Upper lobe of left lung (tissue), 4 donors: ENCODE data around the gene KHNYN.

Experiments used
- EP300 ChIP-seq, 4 donors: sonication (generic); formaldehyde crosslinking; IDR thresholded peaks; one replicate each; pipeline ENCODE4 v1.5.1; 2017; ENCODE audit warnings: antibody characterized with exemption in 4 of 4, control low read depth in 2 of 4
- POLR2A ChIP-seq, 4 donors: fragments of 450-650 bp; IDR thresholded peaks; one replicate each; pipeline ENCODE4 v1.5.1; 2016 to 2017; ENCODE audit warnings: antibody characterized with exemption in 4 of 4, mild to moderate bottlenecking in 2 of 4
- POLR2AphosphoS5 ChIP-seq, 2 donors: sonication (generic); formaldehyde crosslinking; IDR thresholded peaks; one replicate each; pipeline ENCODE4 v1.5.1; 2017; ENCODE audit warnings: antibody characterized with exemption in 2 of 2
- TF ChIP-seq, protein P1 (sequence below), 6 experiments: fragments of 450-650 bp in 4 of 6; fragments of 200-600 bp in 2 of 6; sonication (generic) in 2 of 6; IDR thresholded peaks; one replicate each; pipeline ENCODE4 v1.5.1; 2016 to 2019; ENCODE audit warnings: antibody characterized with exemption in 6 of 6

DNA sequence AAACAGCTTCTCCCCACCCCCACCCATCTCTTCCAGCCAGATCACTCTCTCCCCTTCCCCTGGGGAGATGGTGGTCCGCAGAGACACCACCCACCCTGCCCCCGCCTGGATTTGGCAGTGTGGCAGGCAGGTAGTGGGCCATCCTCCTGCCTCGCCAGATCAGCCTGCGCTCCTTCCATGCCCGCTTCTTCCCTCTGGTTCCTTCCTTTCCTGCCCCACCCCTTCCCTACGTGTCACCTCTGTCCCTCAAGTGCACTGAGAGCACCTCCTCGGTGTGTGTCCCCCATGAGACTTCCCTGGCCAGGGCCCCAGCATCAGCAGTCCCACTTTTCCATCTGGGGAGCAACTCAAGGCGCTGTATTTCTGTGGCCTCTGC, 30.3 kb upstream of the KHNYN start:
- no peak for TF ChIP-seq POLR2AphosphoS5 (IDR thresholded peaks at IDR 0.05)
- TF ChIP-seq, protein P1, sequence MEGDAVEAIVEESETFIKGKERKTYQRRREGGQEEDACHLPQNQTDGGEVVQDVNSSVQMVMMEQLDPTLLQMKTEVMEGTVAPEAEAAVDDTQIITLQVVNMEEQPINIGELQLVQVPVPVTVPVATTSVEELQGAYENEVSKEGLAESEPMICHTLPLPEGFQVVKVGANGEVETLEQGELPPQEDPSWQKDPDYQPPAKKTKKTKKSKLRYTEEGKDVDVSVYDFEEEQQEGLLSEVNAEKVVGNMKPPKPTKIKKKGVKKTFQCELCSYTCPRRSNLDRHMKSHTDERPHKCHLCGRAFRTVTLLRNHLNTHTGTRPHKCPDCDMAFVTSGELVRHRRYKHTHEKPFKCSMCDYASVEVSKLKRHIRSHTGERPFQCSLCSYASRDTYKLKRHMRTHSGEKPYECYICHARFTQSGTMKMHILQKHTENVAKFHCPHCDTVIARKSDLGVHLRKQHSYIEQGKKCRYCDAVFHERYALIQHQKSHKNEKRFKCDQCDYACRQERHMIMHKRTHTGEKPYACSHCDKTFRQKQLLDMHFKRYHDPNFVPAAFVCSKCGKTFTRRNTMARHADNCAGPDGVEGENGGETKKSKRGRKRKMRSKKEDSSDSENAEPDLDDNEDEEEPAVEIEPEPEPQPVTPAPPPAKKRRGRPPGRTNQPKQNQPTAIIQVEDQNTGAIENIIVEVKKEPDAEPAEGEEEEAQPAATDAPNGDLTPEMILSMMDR (IDR thresholded peaks at IDR 0.05), result no peak
- no peak for TF ChIP-seq EP300 (IDR thresholded peaks at IDR 0.05)
- TF ChIP-seq POLR2A (IDR thresholded peaks at IDR 0.05), result no peak
